Activated T-helper 1 cell treated with anti-CD3 and anti-CD28 coated beads, Interleukin-12 subunit alpha, Interleukin-12 subunit beta, Interleukin-2, Interleukin-4 antibody, amounts not matched to agents 30 ng/mL and 10 ng/mL and 1 ng/mL, durations not matched to agents 14 hours and 24 hours and 36 hours (primary cell): ENCODE data around the gene TNFSF11. TPM values are rescaled to one million over a fixed set of nuclear protein-coding genes. Genes with fewer than 3 reads are reported as not detected.

Experiments used
- DNase-seq: peaks from one replicate; pipeline ENCODE4 v3.0.0; 2021; ENCODE audit warnings: low spot score
- H3K27ac Mint-ChIP-seq: one replicate; pipeline ENCODE4 v1.8.0; 2021; ENCODE audit warnings: mild to moderate bottlenecking, mixed read lengths
- H3K27me3 Mint-ChIP-seq: one replicate; pipeline ENCODE4 v1.8.0; 2022; ENCODE audit warnings: mild to moderate bottlenecking, moderate library complexity, mixed read lengths; ENCODE audit not compliant: insufficient read depth
- H3K36me3 Mint-ChIP-seq: one replicate; pipeline ENCODE4 v1.8.0; 2021; ENCODE audit warnings: low read depth, mixed read lengths
- H3K4me1 Mint-ChIP-seq: one replicate; pipeline ENCODE4 v1.8.0; 2021; ENCODE audit warnings: low read depth, mixed read lengths
- H3K4me3 Mint-ChIP-seq: one replicate; pipeline ENCODE4 v1.8.0; 2021; ENCODE audit warnings: mild to moderate bottlenecking, moderate library complexity, mixed read lengths
- H3K9me3 Mint-ChIP-seq: one replicate; pipeline ENCODE4 v1.8.0; 2021; ENCODE audit warnings: mixed read lengths
- intact Hi-C: fragments of 100-400 bp; cut with micrococcal nuclease; formaldehyde crosslinking; loops from one replicate; pipeline ENCODE4 v1.15.1; 2024
- total RNA-seq: library from RNA; stranded (reverse); gene quantifications from 2 replicates; pipeline ENCODE4 v1.2.3, GENCODE V29; 2022

The TNFSF11 gene
- total RNA-seq, 1 donor from 2014 or later = 1.2 TPM

DNA sequence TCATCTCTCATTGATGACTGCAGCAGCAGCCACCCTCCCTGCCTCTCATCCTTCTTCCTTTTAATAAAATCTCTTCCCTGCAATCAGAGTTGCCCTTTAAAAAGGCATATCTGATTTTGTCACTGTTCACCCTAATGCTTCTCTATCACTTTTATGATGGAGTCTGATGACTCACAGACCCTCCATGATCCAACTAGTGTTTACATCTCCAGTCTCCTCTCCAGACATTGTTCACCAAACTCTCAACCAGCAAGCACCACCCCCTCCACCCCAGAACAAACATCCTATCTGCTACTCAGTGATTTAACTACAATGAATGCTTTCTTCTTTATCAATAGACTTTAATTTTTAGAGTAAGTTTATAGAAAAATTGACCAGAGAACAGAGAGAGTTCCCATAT, 59.5 kb downstream of the TNFSF11 start:
- intact Hi-C loops = no loop called here
- Mint-ChIP-seq H3K36me3 (no peaks in the 10 kb centered on the region), H3K4me1 (no peaks in the 10 kb centered on the region), H3K27ac (no peak overlapping the region), H3K9me3 (no peaks in the 10 kb centered on the region), H3K4me3 (no peak overlapping the region), H3K27me3 (peaks cover 5% of the 10 kb centered on the region)
- no peak for DNase-seq

DNA sequence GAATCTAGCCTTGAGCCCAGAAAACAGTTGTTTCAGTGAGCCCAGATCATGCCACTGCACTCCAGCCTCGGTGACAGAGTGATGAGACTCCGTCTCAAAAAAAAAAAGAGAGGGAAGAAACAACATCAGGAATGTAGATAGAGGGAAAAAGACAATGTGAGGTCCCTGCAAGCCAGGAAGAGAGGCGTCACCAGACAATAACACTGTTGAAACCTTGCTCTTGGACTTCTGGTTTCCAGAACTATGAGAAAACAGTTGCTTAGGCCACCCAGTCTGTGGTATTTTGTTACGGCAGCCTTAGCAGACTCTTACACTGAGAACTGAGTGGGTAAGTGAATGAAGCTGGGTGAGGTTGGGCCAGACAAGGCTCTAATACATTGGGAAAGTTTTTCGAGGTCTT, 64.1 kb downstream of the TNFSF11 start:
- Mint-ChIP-seq H3K4me3 (no peak overlapping the region), H3K9me3 (no peaks in the 10 kb centered on the region), H3K36me3 (no peaks in the 10 kb centered on the region), H3K27ac (no peak overlapping the region), H3K4me1 (no peaks in the 10 kb centered on the region), H3K27me3 (no peaks in the 10 kb centered on the region)
- intact Hi-C loops = no loop called here
- no peak for DNase-seq

DNA sequence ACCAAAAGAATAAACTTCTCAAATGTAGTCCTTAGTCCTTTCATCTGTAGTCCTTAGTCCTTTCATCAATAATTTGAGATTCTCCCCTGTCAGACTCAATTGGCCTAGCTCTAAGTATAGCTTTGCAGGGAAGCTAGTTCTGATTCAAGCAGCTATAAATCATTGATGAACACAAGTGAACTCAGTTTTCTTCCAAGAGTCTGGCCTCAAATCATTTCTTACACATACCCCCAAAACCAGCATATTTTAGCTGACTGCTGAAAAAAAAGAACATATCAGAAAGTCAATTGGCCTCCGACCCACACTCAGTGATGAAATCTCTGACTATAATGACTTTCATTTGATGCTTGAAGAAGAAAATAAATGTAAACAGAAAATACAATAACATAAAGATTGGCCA, 64.9 kb downstream of the TNFSF11 start:
- H3K27me3 Mint-ChIP-seq = no peaks in the 10 kb centered on the region
- no peaks in the 10 kb centered on the region for H3K36me3 Mint-ChIP-seq
- no peaks in the 10 kb centered on the region for H3K4me1 Mint-ChIP-seq
- no peaks in the 10 kb centered on the region for H3K9me3 Mint-ChIP-seq
- no peak for DNase-seq
- intact Hi-C loops = no loop called here
- H3K27ac Mint-ChIP-seq = no peak overlapping the region
- H3K4me3 Mint-ChIP-seq = no peak overlapping the region

DNA sequence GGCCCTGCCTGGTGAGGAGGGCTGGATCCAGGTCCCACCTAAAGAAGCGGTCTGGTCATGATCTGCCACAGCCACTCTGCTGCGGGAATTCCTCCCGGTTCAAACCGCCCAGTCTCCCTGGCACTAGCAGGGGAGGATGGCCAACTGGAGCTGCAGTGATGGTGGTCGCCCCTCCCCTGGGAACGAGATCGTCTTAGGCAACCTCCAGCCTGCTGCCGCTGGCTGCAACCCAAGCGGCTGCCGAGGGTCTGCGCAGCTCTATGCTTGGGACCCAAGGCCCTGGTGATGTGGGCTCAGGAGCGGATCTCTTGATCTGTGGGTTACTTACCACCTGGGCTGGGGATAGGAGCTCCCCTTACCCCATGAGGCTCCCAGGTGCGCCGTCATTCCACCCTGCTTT, 69.1 kb downstream of the TNFSF11 start:
- Mint-ChIP-seq H3K9me3 (no peaks in the 10 kb centered on the region), H3K4me3 (no peak overlapping the region), H3K27ac (no peak overlapping the region), H3K36me3 (no peaks in the 10 kb centered on the region), H3K4me1 (no peaks in the 10 kb centered on the region), H3K27me3 (no peaks in the 10 kb centered on the region)
- DNase-seq = no peak
- intact Hi-C loops = no loop called here

DNA sequence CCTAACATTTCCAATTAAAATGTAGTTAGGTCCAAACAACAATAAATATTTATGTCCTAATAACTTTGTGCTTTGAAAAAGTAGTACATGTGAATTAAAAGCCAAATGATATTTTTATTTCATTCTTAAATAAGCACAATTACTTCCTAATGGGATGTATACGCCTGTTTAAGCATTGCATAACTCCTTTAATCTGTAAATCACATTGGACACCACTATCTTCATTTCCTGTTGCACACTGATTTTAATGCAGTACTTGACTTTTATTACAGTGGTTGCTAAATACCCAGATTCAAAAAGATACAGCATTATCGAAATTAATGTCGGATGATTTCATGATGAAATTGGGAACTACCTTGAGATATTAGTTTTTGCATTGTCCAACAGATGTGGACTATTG, 70.9 kb downstream of the TNFSF11 start:
- DNase-seq = no peak
- intact Hi-C loops = no loop called here
- no peak overlapping the region for H3K27ac Mint-ChIP-seq
- no peaks in the 10 kb centered on the region for H3K9me3 Mint-ChIP-seq
- H3K36me3 Mint-ChIP-seq = no peaks in the 10 kb centered on the region
- H3K4me1 Mint-ChIP-seq = no peaks in the 10 kb centered on the region
- H3K27me3 Mint-ChIP-seq = no peaks in the 10 kb centered on the region
- no peak overlapping the region for H3K4me3 Mint-ChIP-seq

DNA sequence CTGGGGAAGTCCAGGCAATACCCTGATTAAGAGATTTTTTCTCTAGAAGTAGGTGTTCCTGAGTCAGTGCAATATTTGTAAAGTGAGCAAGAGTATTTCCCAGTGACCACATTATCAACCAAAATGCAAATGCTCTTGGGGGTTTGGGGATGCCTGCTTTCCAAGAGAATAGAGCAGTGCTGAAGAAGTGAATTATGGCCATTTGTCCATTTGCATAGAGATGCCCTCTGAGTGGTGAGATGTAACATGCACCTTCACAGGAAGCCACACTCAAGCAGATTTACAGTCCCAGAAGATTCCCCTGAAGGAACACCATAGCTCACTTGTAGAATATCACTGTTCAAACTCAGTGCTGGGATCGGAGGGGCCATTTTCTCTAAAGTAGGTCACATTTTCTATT, 71.8 kb downstream of the TNFSF11 start:
- DNase-seq = no peak
- Mint-ChIP-seq H3K9me3 (no peaks in the 10 kb centered on the region), H3K27me3 (peaks cover under 1% of the 10 kb centered on the region), H3K27ac (no peak overlapping the region), H3K36me3 (no peaks in the 10 kb centered on the region), H3K4me1 (no peaks in the 10 kb centered on the region), H3K4me3 (no peak overlapping the region)
- intact Hi-C loops = no loop called here

DNA sequence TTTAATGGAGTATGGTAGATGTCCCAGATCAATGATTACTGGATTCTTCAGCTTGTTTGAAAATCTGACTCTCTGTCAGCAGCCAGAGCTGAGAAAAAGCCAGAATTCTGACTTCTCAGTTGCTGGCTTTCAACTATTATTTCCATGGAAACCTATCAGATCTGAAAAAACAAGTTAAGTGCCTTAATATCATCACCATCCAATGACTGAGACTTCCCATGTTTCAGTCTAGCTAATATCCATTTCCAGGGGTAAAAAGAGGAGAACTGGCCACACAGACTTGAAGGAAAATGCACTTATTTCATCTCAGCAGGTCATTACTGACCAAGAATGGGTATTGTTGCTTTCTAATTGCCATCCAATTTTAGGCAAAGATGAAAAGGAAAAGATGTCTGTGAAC, 75.2 kb downstream of the TNFSF11 start:
- no peaks in the 10 kb centered on the region for H3K9me3 Mint-ChIP-seq
- intact Hi-C loops = no loop called here
- H3K4me1 Mint-ChIP-seq = no peaks in the 10 kb centered on the region
- H3K36me3 Mint-ChIP-seq = no peaks in the 10 kb centered on the region
- peaks cover 16% of the 10 kb centered on the region for H3K27me3 Mint-ChIP-seq
- H3K27ac Mint-ChIP-seq = no peak overlapping the region
- H3K4me3 Mint-ChIP-seq = no peak overlapping the region
- no peak for DNase-seq

DNA sequence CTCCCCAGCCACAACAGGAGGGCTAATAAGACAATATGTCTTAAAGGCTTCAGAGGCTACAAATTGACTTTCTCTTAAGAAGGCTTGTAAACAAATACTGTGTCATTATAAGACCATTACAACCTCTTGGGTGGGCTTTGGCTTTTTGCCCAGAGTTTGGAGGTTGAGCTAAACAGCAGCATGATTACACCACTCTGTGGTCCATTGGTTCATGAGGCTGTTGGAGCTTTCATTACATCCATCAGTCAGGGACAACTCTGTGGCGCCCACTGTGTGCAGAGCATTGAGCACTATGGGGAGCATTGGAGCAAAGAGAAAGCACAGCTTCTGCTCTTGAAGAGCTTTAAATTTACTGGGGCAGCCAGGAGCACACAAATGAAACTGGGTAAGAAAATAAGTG, 75.9 kb downstream of the TNFSF11 start:
- H3K4me3 Mint-ChIP-seq = no peak overlapping the region
- H3K27ac Mint-ChIP-seq = no peak overlapping the region
- no peak for DNase-seq
- H3K9me3 Mint-ChIP-seq = no peaks in the 10 kb centered on the region
- intact Hi-C loops = no loop called here
- H3K4me1 Mint-ChIP-seq = no peaks in the 10 kb centered on the region
- H3K36me3 Mint-ChIP-seq = no peaks in the 10 kb centered on the region
- peaks cover 16% of the 10 kb centered on the region for H3K27me3 Mint-ChIP-seq

DNA sequence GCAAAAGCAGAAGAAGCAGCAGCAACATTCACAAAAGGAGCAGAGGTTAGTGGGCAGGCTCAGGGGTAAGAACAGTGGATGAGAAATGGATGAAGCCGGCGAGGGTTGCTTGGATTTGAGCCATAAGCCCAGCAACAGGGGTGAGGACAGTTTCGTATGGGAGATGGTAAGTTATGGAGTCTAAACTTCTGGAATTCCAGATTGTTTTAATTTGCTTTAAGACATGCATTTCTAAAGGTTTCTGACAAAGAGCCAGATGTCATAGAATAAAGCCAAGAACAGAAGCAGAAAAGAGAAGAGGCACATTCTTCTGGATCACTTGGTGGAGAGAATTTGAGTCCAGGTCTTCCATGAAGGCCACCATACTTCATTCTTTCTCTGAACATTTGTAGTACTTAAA, 76.6 kb downstream of the TNFSF11 start:
- intact Hi-C loops = no loop called here
- DNase-seq = no peak
- Mint-ChIP-seq H3K9me3 (no peaks in the 10 kb centered on the region), H3K36me3 (no peaks in the 10 kb centered on the region), H3K4me1 (no peaks in the 10 kb centered on the region), H3K27ac (no peak overlapping the region), H3K4me3 (no peak overlapping the region), H3K27me3 (peaks cover 22% of the 10 kb centered on the region)

DNA sequence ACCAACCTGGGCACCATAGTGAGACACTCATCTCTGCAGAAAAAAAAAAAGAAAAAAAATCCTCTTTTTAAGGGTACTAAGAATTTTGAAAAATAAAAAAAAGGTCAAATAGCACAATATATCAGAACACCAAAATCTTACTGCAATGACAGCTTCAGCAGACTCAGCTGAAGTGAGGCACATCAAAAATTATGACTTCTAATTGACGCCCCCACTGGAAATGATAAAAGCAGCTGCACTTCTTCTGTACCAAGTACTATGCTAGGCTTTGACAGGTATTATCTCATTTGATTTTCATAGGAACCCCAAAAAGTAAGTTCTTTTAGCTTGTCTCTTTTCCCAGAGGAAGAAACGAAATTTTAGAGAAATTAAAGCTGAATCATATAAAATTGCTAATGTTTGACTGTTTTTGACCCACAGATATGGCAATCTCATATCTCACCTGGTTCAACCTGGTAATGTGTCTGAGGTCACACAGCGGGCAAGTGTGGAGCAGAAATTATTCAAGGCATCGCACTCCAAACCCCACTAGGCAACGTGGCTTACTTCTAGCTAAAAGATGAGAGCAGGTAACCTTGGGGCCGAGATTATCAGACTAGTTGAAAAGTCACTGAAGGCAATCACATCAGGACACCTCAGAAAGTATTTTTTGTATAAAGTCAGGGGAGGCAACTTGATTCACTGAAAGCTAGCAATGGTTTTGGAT, 78.1 kb downstream of the TNFSF11 start:
- Mint-ChIP-seq H3K4me1 (no peaks in the 10 kb centered on the region), H3K36me3 (no peaks in the 10 kb centered on the region), H3K9me3 (no peaks in the 10 kb centered on the region), H3K4me3 (no peak overlapping the region), H3K27me3 (peaks cover 28% of the 10 kb centered on the region), H3K27ac (no peak overlapping the region)
- intact Hi-C loops = no loop called here
- DNase-seq = no peak

DNA sequence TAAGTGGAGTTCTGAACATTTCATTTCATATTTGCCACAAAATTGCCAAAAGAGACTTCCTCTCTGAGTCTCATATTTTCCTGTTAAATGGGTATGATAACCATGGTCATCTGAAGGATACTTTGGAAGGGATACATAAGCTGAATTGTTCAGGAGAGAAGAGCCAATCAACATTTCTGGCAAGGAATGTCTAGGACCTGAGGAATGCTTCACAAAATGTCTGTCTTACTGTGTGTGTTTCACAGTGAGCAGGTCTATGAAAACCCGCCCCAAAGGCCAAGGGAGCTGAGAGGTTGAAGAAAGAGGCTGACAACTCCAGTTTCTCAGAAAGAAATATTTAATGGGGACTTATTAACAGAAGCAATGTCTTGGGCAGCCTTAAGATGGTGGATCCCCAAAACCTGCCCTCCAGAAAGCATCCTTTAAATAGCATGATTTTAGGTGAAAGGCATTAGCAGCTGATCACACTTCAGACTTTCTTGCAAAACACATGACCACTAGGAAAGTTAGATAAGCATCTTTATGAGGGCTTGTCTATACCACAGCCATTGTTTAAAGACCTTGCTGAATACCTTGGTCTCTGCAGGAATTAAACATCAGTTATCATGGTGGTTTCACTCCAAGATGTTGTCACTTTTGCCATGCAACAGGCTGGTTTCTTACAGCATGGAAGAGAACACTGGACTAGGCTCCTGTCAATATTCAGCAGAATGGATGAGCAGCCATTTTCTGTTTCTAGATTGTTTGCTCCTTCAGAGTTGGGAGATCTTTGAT, 78.9 kb downstream of the TNFSF11 start:
- Mint-ChIP-seq H3K27ac (no peak overlapping the region), H3K27me3 (peaks cover 33% of the 10 kb centered on the region), H3K4me1 (no peaks in the 10 kb centered on the region), H3K4me3 (no peak overlapping the region), H3K9me3 (no peaks in the 10 kb centered on the region), H3K36me3 (no peaks in the 10 kb centered on the region)
- intact Hi-C loops = no loop called here
- DNase-seq = no peak

DNA sequence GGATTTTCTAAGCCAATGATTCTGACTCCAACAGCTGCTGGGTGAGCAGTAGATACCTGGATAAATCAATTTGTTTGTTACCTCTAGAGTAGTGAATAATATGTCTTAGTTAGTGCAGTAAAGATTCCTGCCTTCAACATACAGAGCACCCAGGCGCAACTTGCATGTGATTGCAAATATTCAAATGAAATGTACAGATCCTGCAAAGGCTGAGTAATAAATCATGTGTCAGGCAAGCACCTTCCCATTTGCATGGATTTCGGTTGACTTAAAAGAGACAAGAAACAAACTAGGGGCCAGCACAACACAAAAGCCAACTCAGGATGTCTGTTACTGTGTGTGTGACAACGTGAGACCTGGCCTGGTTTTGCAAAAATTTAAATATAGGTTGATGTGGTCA, 79.7 kb downstream of the TNFSF11 start:
- intact Hi-C loops = no loop called here
- no peak for DNase-seq
- H3K27me3 Mint-ChIP-seq = peaks cover 38% of the 10 kb centered on the region
- H3K27ac Mint-ChIP-seq = no peak overlapping the region
- no peaks in the 10 kb centered on the region for H3K9me3 Mint-ChIP-seq
- H3K4me3 Mint-ChIP-seq = no peak overlapping the region
- no peaks in the 10 kb centered on the region for H3K36me3 Mint-ChIP-seq
- H3K4me1 Mint-ChIP-seq = no peaks in the 10 kb centered on the region

DNA sequence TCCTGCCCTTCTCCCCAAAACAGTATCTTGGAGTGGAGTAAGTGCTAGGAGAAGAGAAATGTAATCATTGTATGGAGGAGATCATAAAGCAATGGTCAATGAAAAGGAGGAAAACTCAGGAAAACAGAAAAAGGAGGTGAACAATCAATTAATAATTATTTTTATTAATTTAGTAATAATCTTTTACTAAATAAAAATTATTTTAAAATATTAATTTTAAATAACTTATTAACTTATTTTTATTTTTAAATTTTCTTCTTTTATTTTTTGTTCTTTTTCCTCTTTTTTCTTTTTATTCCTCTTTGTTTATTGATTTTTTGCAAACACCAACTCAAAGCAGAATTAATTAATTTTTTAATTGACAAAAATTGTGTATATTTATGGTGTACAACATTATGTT, 80.3 kb downstream of the TNFSF11 start:
- Mint-ChIP-seq H3K27ac (no peak overlapping the region), H3K9me3 (no peaks in the 10 kb centered on the region), H3K36me3 (no peaks in the 10 kb centered on the region), H3K4me3 (no peak overlapping the region), H3K27me3 (peaks cover 40% of the 10 kb centered on the region), H3K4me1 (no peaks in the 10 kb centered on the region)
- no peak for DNase-seq
- intact Hi-C loops = no loop called here
